ENCODE measurements around the gene B3GNT8. TPM values are rescaled to one million over a fixed set of nuclear protein-coding genes. Genes with fewer than 3 reads are reported as not detected.

Gene B3GNT8
- total RNA-seq, 1 experiment from 2014 or later, result not detected

GRCh38 chr19:41403181-41403970 lies 23.8 kb downstream of the B3GNT8 start (continued):
- TF ChIP-seq REST (IDR thresholded peaks at IDR 0.05; ENCODE audit: low read depth) (no peak), SP1 (IDR thresholded peaks at IDR 0.05; ENCODE audit: low read depth) (no peak), ZFX (IDR thresholded peaks at IDR 0.05) (no peak), EZH2 (IDR thresholded peaks at IDR 0.05) (no peak), YY1 (IDR thresholded peaks at IDR 0.05; ENCODE audit: extremely low read depth, insufficient replicate concordance, low read depth, low read length) (no peak), MAX (IDR thresholded peaks at IDR 0.05) (no peak), SRF (IDR thresholded peaks at IDR 0.05; ENCODE audit: low read depth) (no peak), ZNF274 (IDR thresholded peaks at IDR 0.05; ENCODE audit: low read depth, low read length) (no peak), JUND (IDR thresholded peaks at IDR 0.05) (no peak)

- peaks cover 21% of the 10 kb centered on the region for H3K79me2 ChIP-seq (ENCODE audit: insufficient read depth, low read length)
- H3K4me2 ChIP-seq (ENCODE audit: low read length), result no peak overlapping the region
- no peak overlapping the region for H3K4me3 ChIP-seq (replicated peaks in 1 of 2; ENCODE audit: low read depth in 1 of 2, low read length in 2 of 2)
- ATAC-seq (no peak), DNase-seq (ENCODE audit: low read depth, low spot score) (no peak)
- no peak overlapping the region for H3K27ac ChIP-seq (ENCODE audit: low read depth, low read length)
- 0 out of 4 replicates have a peak, but pooled peaks cover 0 to 3% of the 10 kb centered on the region in 2 experiments for H3K36me3 ChIP-seq (ENCODE audit: control insufficient read depth in 1 of 2, insufficient read depth in 2 of 2, low read length in 2 of 2)
- POLR2A ChIA-PET, result no interaction called here
- RAD21 ChIA-PET (ENCODE audit: low non-redundant PET in 1 of 2, low total read pairs in 2 of 2, uncharacterized antibody in 2 of 2, unreplicated experiment in 2 of 2), result no interaction called here
- no peak overlapping the region for H3K9ac ChIP-seq (ENCODE audit: low read length)
- H3K4me1 ChIP-seq (ENCODE audit: control insufficient read depth in 1 of 2, insufficient read depth in 2 of 2, low read length in 2 of 2), result peaks cover 9 to 11% of the 10 kb centered on the region in 2 experiments
- H2AFZ ChIP-seq (ENCODE audit: low read depth, low read length, poor library complexity, severe bottlenecking), result no peak overlapping the region
- H3K9me2 ChIP-seq (ENCODE audit: insufficient read depth), result no peaks in the 10 kb centered on the region
- no TSS peak for BruUV-seq (replicated peaks)
- no peaks in the 10 kb centered on the region for H3K9me3 ChIP-seq (ENCODE audit: control insufficient read depth in 1 of 2, insufficient read depth in 1 of 2, low read depth in 1 of 2, low read length in 2 of 2)
- no peaks in the 10 kb centered on the region for H3K27me3 ChIP-seq (ENCODE audit: insufficient read depth, low read length)
- no peaks in the 10 kb centered on the region for H4K20me1 ChIP-seq (ENCODE audit: insufficient read depth)
- intact Hi-C loops (cut with micrococcal nuclease), result no loop called here
- CTCF ChIA-PET, result no interaction called here
- TF ChIP-seq MAX (IDR thresholded peaks at IDR 0.05), result no peak
- no peak for TF ChIP-seq RAD21 (IDR thresholded peaks at IDR 0.05; ENCODE audit: low read depth)
- TF ChIP-seq CEBPB (IDR thresholded peaks at IDR 0.05; ENCODE audit: low read depth), result no peak
- TF ChIP-seq SP1 (IDR thresholded peaks at IDR 0.05; ENCODE audit: low read depth), result no peak
- TF ChIP-seq ELF1 (IDR thresholded peaks at IDR 0.05; ENCODE audit: borderline replicate concordance, low read depth), result no peak
- TF ChIP-seq TCF7L2 (IDR thresholded peaks at IDR 0.05; ENCODE audit: borderline replicate concordance, extremely low read depth, insufficient read depth, insufficient read length), result no peak
- TF ChIP-seq YY1 (IDR thresholded peaks at IDR 0.05; ENCODE audit: extremely low read depth, insufficient replicate concordance, low read depth, low read length), result no peak
- TF ChIP-seq EZH2phosphoT487 (IDR thresholded peaks at IDR 0.05; ENCODE audit: borderline replicate concordance), result no peak
- no peak for TF ChIP-seq EGR1 (IDR thresholded peaks at IDR 0.05; ENCODE audit: low read depth)
- TF ChIP-seq FOSL1 (IDR thresholded peaks at IDR 0.05; ENCODE audit: low read depth), result no peak
- TF ChIP-seq POLR2AphosphoS5 (IDR thresholded peaks at IDR 0.05; ENCODE audit: low read depth, low read length), result no peak
- no peak for TF ChIP-seq ZFX (IDR thresholded peaks at IDR 0.05)
- TF ChIP-seq CBX3 (IDR thresholded peaks at IDR 0.05; ENCODE audit: low read depth), result no peak
- TF ChIP-seq SRF (IDR thresholded peaks at IDR 0.05; ENCODE audit: low read depth), result no peak
- no peak for TF ChIP-seq ATF3 (IDR thresholded peaks at IDR 0.05)
- TF ChIP-seq POLR2A (IDR thresholded peaks at IDR 0.05; ENCODE audit: borderline replicate concordance, extremely low read depth, insufficient read depth, insufficient read length), result no peak
- TF ChIP-seq EZH2 (IDR thresholded peaks at IDR 0.05), result no peak
Measured at GRCh38 chr19:41402010-41402409, 25.2 kb downstream of the B3GNT8 start.

Measured in HCT116 (cell line).